Stomach (tissue), 4 donors: ENCODE measurements around the gene PTPRG.

ENCODE experiments used
- CTCF ChIP-seq, 7 experiments: fragments of 450-650 bp in 4 of 7; fragments of 200-600 bp in 3 of 7; sonication (generic) in 3 of 7; IDR thresholded peaks; one replicate each; pipeline ENCODE4 v1.5.1; 2016 to 2019; ENCODE audit warnings: antibody characterized with exemption in 7 of 7, control low read depth in 2 of 7, mild to moderate bottlenecking in 1 of 7
- POLR2A ChIP-seq, 4 donors: fragments of 450-650 bp; IDR thresholded peaks; one replicate each; pipeline ENCODE4 v1.6.1; 2016; ENCODE audit warnings: antibody characterized with exemption in 4 of 4, control low read depth in 2 of 4, mild to moderate bottlenecking in 1 of 4, moderate library complexity in 1 of 4
- POLR2AphosphoS5 ChIP-seq, 3 donors: sonication (generic); formaldehyde crosslinking; IDR thresholded peaks; one replicate each; pipeline ENCODE4 v1.6.1; 2016; ENCODE audit warnings: antibody characterized with exemption in 3 of 3

GRCh38 chr3:62220616-62221015 is 659.2 kb downstream of the PTPRG start:
- TF ChIP-seq CTCF (IDR thresholded peaks at IDR 0.05), result no peak
- no peak for TF ChIP-seq POLR2A (IDR thresholded peaks at IDR 0.05)
- TF ChIP-seq POLR2AphosphoS5 (IDR thresholded peaks at IDR 0.05), result no peak
